HG02571 (cell line): ENCODE measurements around the gene ZNF444.

Experiments used
- ATAC-seq: cut with Tn5 transposase; IDR thresholded peaks from one replicate; pipeline ENCODE4 v1.9.1; 2021; ENCODE audit warnings: mild to moderate bottlenecking, moderate library complexity; ENCODE audit not compliant: unreplicated experiment

Gene ZNF444

GRCh38 chr19:56106993-56107392 lies 34.1 kb upstream of the ZNF444 start:
- no peak for ATAC-seq

GRCh38 chr19:56107626-56108351 lies 33.3 kb upstream of the ZNF444 start:
- no peak for ATAC-seq

DNA sequence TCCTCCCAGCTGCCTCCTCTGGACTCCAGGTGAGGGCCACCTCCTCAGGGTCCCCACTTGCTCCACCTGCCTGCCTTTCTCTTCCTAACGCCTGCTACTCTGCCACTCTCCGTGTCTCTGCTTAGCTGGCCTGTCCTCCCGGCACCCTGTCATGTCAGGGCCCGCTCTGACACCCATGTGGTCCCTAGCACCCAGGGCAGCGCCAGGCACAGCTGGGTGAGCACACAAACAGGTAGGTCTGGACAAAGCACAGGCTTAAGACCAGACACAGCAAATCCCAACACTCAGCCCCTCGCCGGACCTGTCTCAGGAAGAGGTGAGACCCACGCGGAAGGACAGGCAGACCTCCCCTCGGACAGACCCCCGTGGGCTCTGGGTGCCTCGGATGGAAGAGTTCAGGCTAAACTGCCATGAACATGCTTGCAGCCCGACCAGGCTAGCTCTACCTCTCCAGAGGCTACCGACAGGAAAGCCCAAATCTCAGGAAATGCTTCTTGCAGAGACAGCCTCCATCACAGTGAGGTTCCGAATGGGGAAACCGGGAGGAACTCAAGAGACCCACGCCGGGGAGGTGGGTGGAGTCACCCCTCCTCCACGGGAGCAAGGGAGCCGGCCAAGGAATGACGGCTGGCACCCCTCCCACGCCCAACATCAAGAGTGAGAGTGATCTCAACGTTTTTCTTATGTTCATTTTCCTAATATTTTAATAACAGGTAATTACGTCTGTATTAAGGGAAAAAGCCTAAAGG lies 32.5 kb upstream of the ZNF444 start:
- no peak for ATAC-seq

DNA sequence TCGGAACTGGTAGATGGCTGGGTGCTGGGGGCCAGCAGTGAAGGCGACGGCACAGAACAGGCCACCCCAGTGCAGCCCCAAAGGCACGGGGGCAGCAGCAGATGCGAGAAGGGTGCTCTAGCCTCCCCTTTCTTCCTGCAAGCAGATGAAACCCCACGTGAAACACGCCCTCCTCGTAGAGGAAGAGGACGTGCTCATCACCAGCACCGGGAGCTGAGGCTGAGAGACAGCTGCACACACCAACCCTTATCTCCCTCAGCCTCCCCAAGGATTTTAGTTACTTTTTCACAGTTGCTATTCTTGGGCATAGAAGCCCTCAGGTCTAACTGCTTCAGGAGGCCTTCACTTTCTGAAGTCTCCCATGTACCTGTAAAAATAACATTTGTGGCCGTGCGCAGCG lies 31.9 kb upstream of the ZNF444 start:
- ATAC-seq = no peak

- no peak for ATAC-seq
These were observed 30.3 kb upstream of the ZNF444 start for GRCh38 chr19:56110515-56111448.

GRCh38 chr19:56111601-56112312 lies 29.3 kb upstream of the ZNF444 start:
- peak; percentile 66 for ATAC-seq

GRCh38 chr19:56112313-56112709 lies 28.8 kb upstream of the ZNF444 start:
- no peak for ATAC-seq

DNA sequence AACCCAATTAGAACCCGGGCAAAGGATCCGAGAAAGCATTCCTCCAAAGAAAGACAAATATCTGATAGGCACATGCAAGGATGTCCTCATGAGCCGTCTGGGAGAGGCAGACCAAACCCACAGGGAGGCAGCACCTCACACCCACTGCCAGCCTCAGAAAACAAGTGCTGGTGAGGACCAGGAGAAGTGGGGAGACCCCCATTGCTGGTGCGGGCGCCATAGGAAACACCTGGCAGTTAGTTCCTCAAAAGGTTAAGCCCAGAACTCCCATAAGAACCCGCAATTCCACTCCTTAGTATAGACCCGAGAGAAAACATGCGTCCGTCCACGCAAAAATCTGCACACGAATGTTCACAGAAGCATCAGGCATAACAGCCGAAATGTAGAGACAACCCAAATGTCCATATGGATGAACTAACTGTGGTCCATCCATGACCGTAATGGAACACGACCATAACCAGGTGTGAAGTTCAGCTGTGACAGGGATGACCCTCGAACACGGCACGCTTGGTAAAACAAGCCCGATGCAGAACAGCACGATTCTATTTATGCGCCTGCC lies 27.9 kb upstream of the ZNF444 start:
- ATAC-seq = no peak

DNA sequence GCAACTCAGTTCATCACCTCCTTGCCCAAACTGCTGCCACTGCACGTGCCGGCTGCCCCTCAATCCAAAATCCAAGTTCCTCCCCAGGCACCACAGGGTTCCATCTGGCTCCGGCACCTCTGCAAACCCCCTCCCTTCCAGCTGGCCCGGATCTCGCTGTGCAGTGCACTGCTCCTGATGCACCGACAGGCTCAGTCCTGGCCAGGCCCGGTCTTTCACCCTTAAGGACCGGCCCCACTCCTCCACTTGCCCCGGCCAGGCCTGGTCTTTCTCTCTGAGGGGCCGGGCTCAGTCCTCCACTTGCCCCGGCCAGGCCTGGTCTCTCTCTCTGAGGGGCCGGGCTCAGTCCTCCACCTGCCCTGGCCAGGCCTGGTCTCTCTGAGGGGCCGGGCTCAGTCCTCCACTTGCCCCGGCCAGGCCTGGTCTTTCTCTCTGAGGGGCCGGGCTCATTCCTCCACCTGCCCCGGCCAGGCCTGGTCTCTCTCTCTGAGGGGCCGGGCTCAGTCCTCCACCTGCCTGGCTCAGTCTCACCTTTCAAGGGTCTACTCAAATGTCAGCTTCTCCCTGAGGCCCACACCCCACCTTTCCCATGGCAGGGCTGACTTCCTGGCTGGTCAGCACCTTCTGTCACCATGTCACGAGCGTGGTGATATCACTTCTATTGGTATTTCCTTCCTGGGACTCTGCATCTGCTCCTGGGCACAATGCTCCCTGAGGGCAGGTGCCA lies 26.9 kb upstream of the ZNF444 start:
- ATAC-seq = no peak

DNA sequence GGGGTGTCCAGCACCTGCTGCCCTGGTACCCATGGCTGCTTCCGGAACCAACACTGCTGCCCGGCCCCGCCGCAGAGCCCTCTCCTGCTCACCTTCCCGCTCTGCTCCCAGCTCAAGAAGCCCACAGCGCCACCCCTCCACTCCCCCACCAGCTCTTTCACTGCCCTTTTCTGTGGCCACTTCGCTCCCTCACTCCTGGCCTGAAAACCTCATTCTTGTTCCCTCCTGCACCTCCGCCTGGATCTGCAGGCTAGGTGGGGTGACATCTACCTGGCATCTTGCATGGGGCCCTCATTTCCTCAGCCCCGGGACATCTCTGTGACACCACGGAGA lies 26.3 kb upstream of the ZNF444 start:
- no peak for ATAC-seq

- ATAC-seq = no peak
These were observed 25.6 kb upstream of the ZNF444 start for GRCh38 chr19:56115490-56115889.

- no peak for ATAC-seq
These were observed 24.5 kb upstream of the ZNF444 start for GRCh38 chr19:56116606-56117005.

- ATAC-seq = no peak
These were observed 23.7 kb upstream of the ZNF444 start for GRCh38 chr19:56117376-56117884.

DNA sequence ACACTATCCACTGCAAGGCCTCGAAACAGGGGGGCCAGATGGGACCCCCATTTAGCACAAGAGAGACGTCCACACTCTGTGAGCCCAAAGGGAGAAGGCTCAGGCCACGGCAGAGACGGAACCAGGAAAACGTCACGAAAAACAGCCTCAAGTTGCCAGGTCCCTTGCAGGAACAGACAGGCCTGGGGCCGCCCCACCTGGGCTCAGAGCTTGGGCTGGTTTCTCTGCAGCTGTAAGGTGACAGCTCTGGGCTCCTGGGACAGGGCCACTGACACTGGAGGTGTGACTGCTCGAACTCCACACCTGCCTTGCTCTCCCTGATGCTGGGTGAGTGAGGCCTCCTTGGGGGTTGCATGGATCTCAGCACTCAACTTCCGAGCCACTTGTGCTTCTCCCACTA lies 23.2 kb upstream of the ZNF444 start:
- no peak for ATAC-seq

DNA sequence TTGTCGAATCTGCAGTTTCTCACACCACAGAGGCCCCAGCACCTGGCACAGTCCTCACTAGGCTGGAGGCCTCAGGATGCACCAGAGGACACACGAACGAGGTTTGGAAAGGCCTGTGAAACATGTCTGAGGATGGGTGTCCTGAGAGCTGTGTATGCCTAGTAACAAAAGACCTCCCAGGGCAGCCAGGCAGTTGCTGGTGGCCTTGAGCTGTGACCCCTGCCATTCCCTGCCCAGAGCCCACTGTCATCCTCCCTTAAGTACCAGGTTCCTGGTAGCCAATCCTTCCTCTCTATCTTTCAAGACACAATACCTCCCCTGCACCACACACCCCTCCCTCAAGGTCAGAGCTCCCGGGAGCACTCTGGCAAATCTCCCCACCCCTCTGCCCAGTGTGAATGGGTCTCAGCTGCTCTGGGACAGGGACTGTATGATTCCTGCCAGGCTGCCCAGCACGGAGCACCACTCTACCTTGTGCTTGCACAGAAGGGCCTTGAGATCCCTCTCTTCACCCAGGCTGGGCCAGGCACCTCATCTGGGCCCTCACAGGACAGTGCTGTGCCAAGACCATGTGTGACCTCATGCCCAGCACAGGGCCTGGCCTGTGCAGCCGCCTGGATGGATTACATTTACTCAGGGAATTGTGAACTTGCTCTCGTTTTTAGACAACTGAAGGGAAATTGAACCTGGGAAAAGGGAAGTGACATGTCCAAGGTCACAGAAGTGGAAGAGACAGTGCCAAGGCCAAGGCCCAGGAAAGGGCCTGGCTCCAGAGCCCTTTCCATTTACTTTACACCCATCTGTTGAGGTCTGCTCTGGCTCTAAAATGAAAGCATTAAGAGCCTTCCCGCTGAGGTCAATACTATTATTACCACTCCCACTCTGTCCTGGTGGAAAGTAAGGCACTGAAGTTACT lies 22.2 kb upstream of the ZNF444 start:
- no peak for ATAC-seq

DNA sequence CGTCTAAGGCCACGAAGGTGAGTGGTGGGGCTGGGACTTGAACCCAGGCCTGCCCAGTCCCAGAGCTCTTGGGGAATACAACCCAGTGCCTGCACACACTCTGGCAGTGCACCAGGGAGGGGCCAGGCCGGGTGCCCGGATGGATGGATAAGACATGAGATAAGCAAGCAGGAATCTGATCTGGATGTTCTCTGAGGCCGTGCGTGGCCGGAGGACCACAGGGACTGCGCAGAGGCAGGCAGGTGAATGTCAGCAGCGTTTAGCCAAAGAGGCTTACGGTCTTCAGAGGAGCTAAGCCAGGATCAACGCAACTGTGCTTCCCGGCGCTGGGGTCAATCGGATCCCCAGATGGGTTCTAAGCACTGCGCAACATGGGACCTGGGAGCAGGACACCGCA lies 21.5 kb upstream of the ZNF444 start:
- ATAC-seq = no peak

DNA sequence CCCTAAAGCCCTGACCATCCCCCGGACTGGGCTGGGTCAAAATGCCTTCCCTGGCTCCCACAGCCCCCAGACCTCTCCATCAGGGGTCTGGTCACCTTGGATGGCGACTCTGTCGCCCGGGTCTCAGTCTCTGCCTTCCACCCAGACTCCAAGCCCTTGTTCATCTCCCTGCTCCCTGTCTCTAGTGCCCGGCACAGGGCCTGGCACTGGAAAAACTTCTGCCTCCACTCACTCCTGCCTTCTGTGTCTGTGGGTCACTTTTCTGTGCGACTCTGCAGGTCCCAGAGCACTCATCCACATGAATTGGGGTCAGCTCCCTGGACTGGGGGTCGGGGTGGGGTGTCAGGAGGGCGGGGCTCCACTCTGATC lies 21.1 kb upstream of the ZNF444 start:
- ATAC-seq = no peak

DNA sequence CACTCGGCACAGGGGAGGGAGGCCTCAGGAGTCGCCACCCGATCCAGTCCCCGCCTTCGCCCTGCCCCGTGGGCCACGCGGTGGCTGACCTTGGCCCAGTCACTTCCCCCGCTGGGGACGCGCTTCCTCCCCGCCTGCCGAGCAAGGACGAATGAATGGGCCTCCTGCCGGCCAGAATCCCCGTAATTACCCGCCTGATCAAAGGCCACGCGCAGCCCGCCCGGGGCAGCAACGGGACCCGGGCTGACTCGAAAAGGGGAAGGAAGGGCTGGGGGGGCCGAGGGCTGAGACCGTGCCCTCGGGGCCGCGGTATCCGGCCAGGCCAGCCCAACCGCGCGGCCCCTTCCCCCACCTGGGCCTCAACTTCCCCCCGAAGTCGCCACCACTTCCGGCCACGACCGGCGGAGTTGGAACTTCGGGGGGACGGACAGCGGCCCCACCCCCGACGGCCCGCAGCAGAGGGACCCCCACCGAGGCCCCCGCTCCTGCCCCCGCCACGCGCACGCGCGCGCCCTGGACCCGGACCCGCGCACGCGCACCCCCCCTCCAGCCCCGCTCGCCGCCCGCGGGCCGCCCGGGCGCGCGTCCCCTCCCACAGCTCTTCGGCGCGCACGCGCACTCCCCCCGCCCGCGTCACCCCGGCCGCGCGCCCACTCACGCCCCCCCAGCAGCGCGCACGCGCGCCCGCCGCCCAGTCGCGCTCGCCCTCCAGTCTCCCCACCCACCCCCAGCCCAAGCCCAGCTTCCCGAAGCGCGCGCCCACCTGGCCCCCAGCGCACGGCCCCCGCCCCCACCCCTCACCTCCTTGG lies 20.5 kb upstream of the ZNF444 start:
- peak; percentile 17 for ATAC-seq
